Stimulated activated CD4-positive, alpha-beta T cell treated with anti-CD3 and anti-CD28 coated beads, TNF-alpha, amount 100 ng/mL, for 1 hour (primary cell): ENCODE measurements around the gene GJA4.
"Not testable (repeated sequence)": the region's sequence is repeated elsewhere in the genome, so short reads cannot be mapped to it uniquely, and the experiment has no call there.

Source experiments
- DNase-seq, 3 donors: peaks; one replicate each; pipeline ENCODE4 v3.0.0-alpha.2; 2020; ENCODE audit warnings: low read depth in 3 of 3, low spot score in 1 of 3

Gene GJA4

GRCh38 chr1:34768856-34769255 lies 23.9 kb upstream of the GJA4 start:
- DNase-seq: no peak

GRCh38 chr1:34770891-34771504 lies 21.8 kb upstream of the GJA4 start:
- no peak for DNase-seq

- no peak for DNase-seq
These were observed 21.0 kb upstream of the GJA4 start for GRCh38 chr1:34771573-34772371.

- DNase-seq: not testable (repeated sequence)
These were observed 19.7 kb upstream of the GJA4 start for GRCh38 chr1:34773114-34773513.

- no peak for DNase-seq
These were observed 17.8 kb upstream of the GJA4 start for GRCh38 chr1:34774957-34775356.

GRCh38 chr1:34776911-34777310 lies 15.9 kb upstream of the GJA4 start:
- DNase-seq: no peak

GRCh38 chr1:34777519-34778321 lies 15.1 kb upstream of the GJA4 start:
- no peak for DNase-seq

GRCh38 chr1:34778381-34778780 lies 14.4 kb upstream of the GJA4 start:
- no peak for DNase-seq

- DNase-seq: no peak
These were observed 13.8 kb upstream of the GJA4 start for GRCh38 chr1:34779005-34779404.

GRCh38 chr1:34779526-34779925 lies 13.3 kb upstream of the GJA4 start:
- DNase-seq: no peak

GRCh38 chr1:34779962-34780361 lies 12.8 kb upstream of the GJA4 start:
- no peak for DNase-seq

GRCh38 chr1:34780528-34780927 lies 12.3 kb upstream of the GJA4 start:
- DNase-seq: no peak

GRCh38 chr1:34781071-34781843 lies 11.5 kb upstream of the GJA4 start, which contains the start of gene GJB3:
Gene GJB3 (plus strand): TSS chr1:34781214. CDS start chr1:34784763, 3,549 bp downstream.
- no peak for DNase-seq

- DNase-seq: no peak
These were observed 10.9 kb upstream of the GJA4 start for GRCh38 chr1:34781844-34782391.

GRCh38 chr1:34784751-34785221 lies 8.0 kb upstream of the GJA4 start:
- DNase-seq: no peak

GRCh38 chr1:34785231-34785874 lies 7.4 kb upstream of the GJA4 start:
- DNase-seq: no peak

GRCh38 chr1:34785875-34786470 lies 6.8 kb upstream of the GJA4 start:
- DNase-seq: no peak

GRCh38 chr1:34786521-34787325 lies 6.1 kb upstream of the GJA4 start:
- peak in 2 of 3 donors; percentile 26 to 43 for DNase-seq
